NCI-H460 (cell line): ENCODE data around the gene MZT1. TPM values are rescaled to one million over a fixed set of nuclear protein-coding genes. Genes with fewer than 3 reads are reported as not detected.

Experiments
- DNase-seq: peaks from one replicate; pipeline ENCODE4 v3.0.0-alpha.2; 2016; ENCODE audit warnings: low read depth; ENCODE audit errors: extremely low read depth
- small RNA-seq, 2 experiments: library from RNA; depleted of rRNA; stranded (forward); fragments of <200 nt; gene quantifications; one replicate each; pipeline ENCODE3, GENCODE V24; 2014
- total RNA-seq: library from RNA; depleted of rRNA; stranded (reverse); fragments of >200 nt; shearing (Covaris generic); gene quantifications from 2 replicates; pipeline ENCODE4 v1.2.3, GENCODE V29; 2014; rRNA removed

Gene MZT1
- total RNA-seq, 1 experiment from 2014 or later, result 37.2 TPM

- no peak for DNase-seq
Measured at GRCh38 chr13:72689181-72689696, 38.2 kb downstream of the MZT1 start.

GRCh38 chr13:72686766-72687165, 40.7 kb downstream of the MZT1 start:
- DNase-seq, result no peak

DNA sequence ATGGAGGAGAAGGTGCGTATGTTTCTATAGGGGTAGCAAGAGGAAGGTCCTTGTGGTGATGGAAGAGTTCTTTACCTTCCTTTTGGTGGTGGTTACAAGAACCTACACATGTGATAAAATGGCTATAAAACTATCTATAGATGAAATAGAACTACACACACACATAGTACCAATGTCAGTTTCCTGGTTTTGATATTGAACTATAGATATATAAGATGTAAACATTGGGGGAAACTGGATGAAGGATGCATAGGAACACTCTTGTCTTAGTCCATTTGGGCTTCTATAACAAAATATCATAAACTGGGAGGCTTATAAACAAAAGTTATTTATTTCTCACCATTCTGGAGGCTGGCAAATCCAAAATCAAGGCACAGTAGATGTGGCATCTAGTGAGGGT, 47.1 kb downstream of the MZT1 start:
- no peak for DNase-seq

GRCh38 chr13:72678312-72678711, 49.1 kb downstream of the MZT1 start:
- DNase-seq, result no peak

DNA sequence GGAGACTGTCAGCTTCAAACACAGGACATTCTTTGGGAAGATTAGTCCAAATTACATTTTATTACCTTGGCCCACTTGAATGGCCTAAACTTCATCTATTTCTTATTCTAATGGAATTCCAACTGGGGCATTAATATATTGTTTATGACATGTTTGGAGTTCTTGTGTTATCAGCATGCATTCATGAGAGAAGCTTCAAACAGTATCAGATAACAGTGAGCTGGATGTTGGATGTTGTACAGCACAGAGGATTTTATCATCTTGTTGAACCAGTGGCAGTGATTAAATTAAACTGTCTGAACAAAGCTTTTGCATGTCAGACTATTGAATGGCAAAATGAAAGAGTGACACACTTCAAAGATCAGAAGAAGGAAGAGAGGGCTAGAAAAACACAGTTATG, 50.0 kb downstream of the MZT1 start:
- no peak for DNase-seq

GRCh38 chr13:72666391-72666790, 61.0 kb downstream of the MZT1 start:
- DNase-seq, result no peak

GRCh38 chr13:72662548-72662947, 64.9 kb downstream of the MZT1 start:
- no peak for DNase-seq

Small RNAs within 50 kb of the gene (small RNA-seq; reads per million reads assigned to genes)
- 0 reads per million in 2 experiments for gene RNU6-80P

Other genes with a start within 250 kb of the MZT1 start
- gene BORA, start 294 bp upstream of the MZT1 start, total RNA-seq, result 12.6 and 14.6 TPM in 2 replicates
- 31.9 and 35.3 TPM in 2 replicates for gene DIS3, start 54.3 kb upstream of the MZT1 start, total RNA-seq
- gene PIBF1, start 54.5 kb upstream of the MZT1 start, total RNA-seq, result 15.2 and 15.3 TPM in 2 replicates